Activated naive CD4-positive, alpha-beta T cell treated with anti-CD3 and anti-CD28 coated beads, Interleukin-2, amount 10 ng/mL, durations not matched to agents 7 days and 5 days (primary cell): Measurements from ENCODE around the gene SLC26A9.

Experiments used
- CTCF ChIA-PET: fragments of 350-600 bp; sonication (Branson Sonifier 250); formaldehyde crosslinking; loops from one replicate; lab custom pipeline; 2021; ENCODE audit warnings: antibody characterized with exemption; lab: Charles Lee
- DNase-seq: peaks from one replicate; pipeline ENCODE4 v3.0.0-alpha.2; 2020
- H3K27ac Mint-ChIP-seq: one replicate; pipeline ENCODE4 v1.8.0; 2021; ENCODE audit warnings: mild to moderate bottlenecking, moderate library complexity, mixed read lengths
- H3K27me3 Mint-ChIP-seq: one replicate; pipeline ENCODE4 v1.8.0; 2021; ENCODE audit warnings: mild to moderate bottlenecking, mixed read lengths
- H3K36me3 Mint-ChIP-seq: one replicate; pipeline ENCODE4 v1.8.0; 2021; ENCODE audit warnings: mixed read lengths
- H3K4me1 Mint-ChIP-seq: one replicate; pipeline ENCODE4 v1.8.0; 2021; ENCODE audit warnings: mixed read lengths
- H3K4me3 Mint-ChIP-seq: one replicate; pipeline ENCODE4 v1.8.0; 2021; ENCODE audit warnings: mild to moderate bottlenecking, moderate library complexity, mixed read lengths
- H3K9me3 Mint-ChIP-seq: one replicate; pipeline ENCODE4 v1.8.0; 2021; ENCODE audit warnings: mixed read lengths

The SLC26A9 gene

GRCh38 chr1:205943245-205943644 lies at the start of gene SLC26A9:
SLC26A9 (minus strand) TSS chr1:205943456; CDS start chr1:205935820, 7,636 bp downstream.
- peaks cover 77% of the 10 kb centered on the region for H3K27me3 Mint-ChIP-seq

GRCh38 chr1:205992218-205992882 lies 49.1 kb upstream of the SLC26A9 start:
- H3K4me3 Mint-ChIP-seq: no peak overlapping the region
- CTCF ChIA-PET: interaction anchor here (1.0 to 1.9 kb wide), 4 partner anchors 8 to 73 kb away, joined by 3 to 6 read pairs (median 4); no protein-coding TSS in a partner anchor
- DNase-seq: peak; percentile 10
- no peaks in the 10 kb centered on the region for H3K36me3 Mint-ChIP-seq
- H3K9me3 Mint-ChIP-seq: no peaks in the 10 kb centered on the region
- H3K27me3 Mint-ChIP-seq: peaks cover 35% of the 10 kb centered on the region
- H3K4me1 Mint-ChIP-seq: no peaks in the 10 kb centered on the region
- no peak overlapping the region for H3K27ac Mint-ChIP-seq

More at GRCh38 chr1:205943245-205943644, at the start of gene SLC26A9:
- CTCF ChIA-PET: interaction anchor here (1.2 to 3.1 kb wide), 2 partner anchors 25 to 34 kb away, joined by 3 to 10 read pairs; no protein-coding TSS in a partner anchor
- no peak within 1 kb of the TSS for H3K4me3 Mint-ChIP-seq
- H3K4me1 Mint-ChIP-seq: no peaks in the 10 kb centered on the region
- H3K36me3 Mint-ChIP-seq: no peaks in the 10 kb centered on the region
- no peak for DNase-seq
- no peak within 1 kb of the TSS for H3K27ac Mint-ChIP-seq
- H3K9me3 Mint-ChIP-seq: no peaks in the 10 kb centered on the region

GRCh38 chr1:205991237-205991636 lies 48.0 kb upstream of the SLC26A9 start:
- H3K9me3 Mint-ChIP-seq: no peaks in the 10 kb centered on the region
- no peaks in the 10 kb centered on the region for H3K4me1 Mint-ChIP-seq
- no peaks in the 10 kb centered on the region for H3K36me3 Mint-ChIP-seq
- DNase-seq: no peak
- H3K27me3 Mint-ChIP-seq: peaks cover 27% of the 10 kb centered on the region
- no peak overlapping the region for H3K4me3 Mint-ChIP-seq
- CTCF ChIA-PET: interaction anchor here (1.5 kb wide), 1 partner anchor 14 kb away, joined by 4 read pairs; no protein-coding TSS in a partner anchor
- H3K27ac Mint-ChIP-seq: no peak overlapping the region

- H3K27me3 Mint-ChIP-seq: peaks cover 26% of the 10 kb centered on the region
- no peak overlapping the region for H3K4me3 Mint-ChIP-seq
- H3K27ac Mint-ChIP-seq: no peak overlapping the region
- H3K9me3 Mint-ChIP-seq: no peaks in the 10 kb centered on the region
- no peaks in the 10 kb centered on the region for H3K36me3 Mint-ChIP-seq
- H3K4me1 Mint-ChIP-seq: no peaks in the 10 kb centered on the region
- CTCF ChIA-PET: interaction anchor here (1.0 to 1.1 kb wide), 2 partner anchors 10 to 13 kb away, joined by 4 read pairs; no protein-coding TSS in a partner anchor
- DNase-seq: no peak
Observed at GRCh38 chr1:205990226-205990625, 47.0 kb upstream of the SLC26A9 start.

GRCh38 chr1:205989786-205990185 lies 46.5 kb upstream of the SLC26A9 start:
- CTCF ChIA-PET: interaction anchor here (1.0 to 1.1 kb wide), 2 partner anchors 9 to 13 kb away, joined by 4 read pairs; no protein-coding TSS in a partner anchor
- no peaks in the 10 kb centered on the region for H3K4me1 Mint-ChIP-seq
- peaks cover 26% of the 10 kb centered on the region for H3K27me3 Mint-ChIP-seq
- H3K9me3 Mint-ChIP-seq: no peaks in the 10 kb centered on the region
- H3K4me3 Mint-ChIP-seq: no peak overlapping the region
- H3K27ac Mint-ChIP-seq: no peak overlapping the region
- no peaks in the 10 kb centered on the region for H3K36me3 Mint-ChIP-seq
- DNase-seq: no peak

- H3K27ac Mint-ChIP-seq: no peak overlapping the region
Observed at GRCh38 chr1:205988585-205988995, 45.3 kb upstream of the SLC26A9 start.

GRCh38 chr1:205986861-205987260 lies 43.6 kb upstream of the SLC26A9 start:
- Mint-ChIP-seq H3K27ac (no peak overlapping the region), H3K4me3 (no peak overlapping the region), H3K36me3 (no peaks in the 10 kb centered on the region), H3K9me3 (no peaks in the 10 kb centered on the region), H3K27me3 (peaks cover 19% of the 10 kb centered on the region), H3K4me1 (no peaks in the 10 kb centered on the region)
- no peak for DNase-seq
- CTCF ChIA-PET: interaction anchor here (0.8 to 5.8 kb wide), 6 partner anchors 10 to 122 kb away, joined by 3 to 89 read pairs (median 8); no protein-coding TSS in a partner anchor

More at GRCh38 chr1:205988585-205988995, 45.3 kb upstream of the SLC26A9 start:
- no peak overlapping the region for H3K4me3 Mint-ChIP-seq
- CTCF ChIA-PET: interaction anchor here (0.6 to 0.8 kb wide), 2 partner anchors 12 to 522 kb away, joined by 3 read pairs; no protein-coding TSS in a partner anchor
- H3K9me3 Mint-ChIP-seq: no peaks in the 10 kb centered on the region
- DNase-seq: no peak
- H3K27me3 Mint-ChIP-seq: peaks cover 19% of the 10 kb centered on the region
- H3K36me3 Mint-ChIP-seq: no peaks in the 10 kb centered on the region
- no peaks in the 10 kb centered on the region for H3K4me1 Mint-ChIP-seq

- no peak for DNase-seq
Observed at GRCh38 chr1:205986292-205986691, 43.0 kb upstream of the SLC26A9 start.

GRCh38 chr1:205985330-205986005 lies 42.2 kb upstream of the SLC26A9 start:
- Mint-ChIP-seq H3K36me3 (no peaks in the 10 kb centered on the region), H3K4me3 (no peak overlapping the region), H3K27me3 (peaks cover 13% of the 10 kb centered on the region), H3K4me1 (no peaks in the 10 kb centered on the region), H3K9me3 (no peaks in the 10 kb centered on the region), H3K27ac (no peak overlapping the region)
- CTCF ChIA-PET: interaction anchor here (0.7 to 5.8 kb wide), 12 partner anchors 8 to 194 kb away, joined by 3 to 89 read pairs (median 5); partner anchors contain the start of gene RAB7B
- no peak for DNase-seq

More at GRCh38 chr1:205986292-205986691, 43.0 kb upstream of the SLC26A9 start:
- peaks cover 19% of the 10 kb centered on the region for H3K27me3 Mint-ChIP-seq
- CTCF ChIA-PET: interaction anchor here (0.8 to 5.8 kb wide), 9 partner anchors 9 to 122 kb away, joined by 3 to 89 read pairs (median 7); partner anchors contain the start of gene RAB7B
- no peak overlapping the region for H3K4me3 Mint-ChIP-seq
- H3K27ac Mint-ChIP-seq: no peak overlapping the region
- H3K9me3 Mint-ChIP-seq: no peaks in the 10 kb centered on the region
- H3K4me1 Mint-ChIP-seq: no peaks in the 10 kb centered on the region
- H3K36me3 Mint-ChIP-seq: no peaks in the 10 kb centered on the region

- Mint-ChIP-seq H3K4me3 (no peak overlapping the region), H3K27ac (no peak overlapping the region), H3K4me1 (no peaks in the 10 kb centered on the region), H3K27me3 (peaks cover 2% of the 10 kb centered on the region), H3K36me3 (no peaks in the 10 kb centered on the region), H3K9me3 (no peaks in the 10 kb centered on the region)
- CTCF ChIA-PET: interaction anchor here (1.1 to 8.9 kb wide), 9 partner anchors 9 to 193 kb away, joined by 3 to 219 read pairs (median 5); no protein-coding TSS in a partner anchor
- DNase-seq: peak; percentile 47
Observed at GRCh38 chr1:205983925-205984725, 40.9 kb upstream of the SLC26A9 start.

- DNase-seq: no peak
- no peak overlapping the region for H3K4me3 Mint-ChIP-seq
- H3K27ac Mint-ChIP-seq: no peak overlapping the region
- no peaks in the 10 kb centered on the region for H3K36me3 Mint-ChIP-seq
- CTCF ChIA-PET: interaction anchor here (0.6 to 8.9 kb wide), 3 partner anchors 63 to 324 kb away, joined by 3 to 219 read pairs (median 186); no protein-coding TSS in a partner anchor
- H3K27me3 Mint-ChIP-seq: no peaks in the 10 kb centered on the region
- no peaks in the 10 kb centered on the region for H3K4me1 Mint-ChIP-seq
- no peaks in the 10 kb centered on the region for H3K9me3 Mint-ChIP-seq
Observed at GRCh38 chr1:205981257-205981656, 38.0 kb upstream of the SLC26A9 start.

- no peak for DNase-seq
- Mint-ChIP-seq H3K27me3 (no peaks in the 10 kb centered on the region), H3K9me3 (no peaks in the 10 kb centered on the region), H3K4me3 (no peak overlapping the region), H3K4me1 (no peaks in the 10 kb centered on the region), H3K27ac (no peak overlapping the region), H3K36me3 (no peaks in the 10 kb centered on the region)
- CTCF ChIA-PET: interaction anchor here (0.6 to 8.9 kb wide), 7 partner anchors 9 to 323 kb away, joined by 3 to 219 read pairs (median 5); no protein-coding TSS in a partner anchor
Observed at GRCh38 chr1:205980237-205980870, 37.1 kb upstream of the SLC26A9 start.

- CTCF ChIA-PET: interaction anchor here (2.3 to 8.9 kb wide), 4 partner anchors 61 to 321 kb away, joined by 5 to 219 read pairs (median 140); no protein-coding TSS in a partner anchor
- no peak for DNase-seq
- H3K27me3 Mint-ChIP-seq: no peaks in the 10 kb centered on the region
- H3K4me3 Mint-ChIP-seq: no peak overlapping the region
- no peaks in the 10 kb centered on the region for H3K4me1 Mint-ChIP-seq
- no peaks in the 10 kb centered on the region for H3K36me3 Mint-ChIP-seq
- peaks cover 9% of the 10 kb centered on the region for H3K9me3 Mint-ChIP-seq
- H3K27ac Mint-ChIP-seq: no peak overlapping the region
Observed at GRCh38 chr1:205979301-205979700, 36.0 kb upstream of the SLC26A9 start.
